WTC11 (cell line): ENCODE data around the gene ACKR3.

Experiments
- ATF6 ChIP-seq: sonication (generic); formaldehyde crosslinking; IDR thresholded peaks from 2 replicates; pipeline ENCODE4 v1.8.1; 2023; ENCODE audit warnings: mild to moderate bottlenecking, missing genetic modification reagents
- CBFB ChIP-seq: sonication (generic); formaldehyde crosslinking; IDR thresholded peaks from 2 replicates; pipeline ENCODE4 v1.8.1; 2022; ENCODE audit warnings: mild to moderate bottlenecking, low read depth, missing genetic modification reagents
- CTCF ChIP-seq: fragments of 200-600 bp; IDR thresholded peaks from 2 replicates; pipeline ENCODE4 v1.8.0; 2022; ENCODE audit warnings: antibody characterized with exemption
- ELF4 ChIP-seq: sonication (generic); formaldehyde crosslinking; IDR thresholded peaks from 2 replicates; pipeline ENCODE4 v1.8.1; 2022; ENCODE audit warnings: low read depth, mild to moderate bottlenecking, moderate library complexity, missing genetic modification reagents
- MXD4 ChIP-seq: fragments of 250-450 bp; sonication (Bioruptor Pico); IDR thresholded peaks from 2 replicates; pipeline ENCODE4 v1.8.0; 2021; ENCODE audit warnings: mild to moderate bottlenecking, moderate library complexity, borderline replicate concordance
- NFYB ChIP-seq: sonication (generic); formaldehyde crosslinking; conservative IDR thresholded peaks from 2 replicates; pipeline ENCODE4 v1.8.0; 2022; ENCODE audit warnings: low read depth, missing genetic modification reagents
- NR2C2 ChIP-seq: sonication (generic); formaldehyde crosslinking; IDR thresholded peaks from 2 replicates; pipeline ENCODE4 v1.8.0; 2022; ENCODE audit warnings: mild to moderate bottlenecking, missing genetic modification reagents
- PRDM15 ChIP-seq: sonication (generic); formaldehyde crosslinking; IDR thresholded peaks from 2 replicates; pipeline ENCODE4 v1.8.0; 2022; ENCODE audit warnings: missing genetic modification reagents
- SMAD3 ChIP-seq: sonication (generic); formaldehyde crosslinking; IDR thresholded peaks from 2 replicates; pipeline ENCODE4 v1.8.0; 2022; ENCODE audit warnings: missing genetic modification reagents, mild to moderate bottlenecking, borderline replicate concordance
- USF1 ChIP-seq: sonication (generic); formaldehyde crosslinking; IDR thresholded peaks from 2 replicates; pipeline ENCODE4 v1.8.0; 2022; ENCODE audit warnings: mild to moderate bottlenecking, missing genetic modification reagents
- ZNF425 ChIP-seq: fragments of 250-450 bp; sonication (Bioruptor Pico); conservative IDR thresholded peaks from 2 replicates; pipeline ENCODE4 v1.9.0; 2021; ENCODE audit warnings: mild to moderate bottlenecking

GRCh38 chr2:236631281-236631855 lies 61.7 kb downstream of the ACKR3 start:
- TF ChIP-seq CTCF (no peak), SMAD3 (CRISPR knock-in tag) (no peak), NR2C2 (CRISPR knock-in tag) (no peak), PRDM15 (no peak), ATF6 (CRISPR knock-in tag) (no peak), USF1 (CRISPR knock-in tag) (no peak), MXD4 (CRISPR knock-in tag) (no peak), CBFB (CRISPR knock-in tag) (no peak), NFYB (CRISPR knock-in tag) (no peak), ZNF425 (no peak), ELF4 (no peak)
